T-helper 2 cell treated with Interferon-gamma antibody and Interleukin-4, amounts not matched to agents 5 μg/mL and 100 μg/mL, for 36 hours (primary cell): ENCODE data around the gene TAC3.

Experiments used
- DNase-seq: peaks from one replicate; pipeline ENCODE4 v3.0.0; 2021; ENCODE audit warnings: low spot score
- H3K27ac Mint-ChIP-seq: one replicate; pipeline ENCODE4 v1.8.0; 2021; ENCODE audit warnings: mild to moderate bottlenecking, mixed read lengths
- H3K27me3 Mint-ChIP-seq: one replicate; pipeline ENCODE4 v1.8.0; 2021; ENCODE audit warnings: low read depth, mixed read lengths
- H3K36me3 Mint-ChIP-seq: one replicate; pipeline ENCODE4 v1.8.0; 2021; ENCODE audit warnings: low read depth, mixed read lengths
- H3K4me1 Mint-ChIP-seq: one replicate; pipeline ENCODE4 v1.8.0; 2021; ENCODE audit warnings: low read depth, mixed read lengths
- H3K4me3 Mint-ChIP-seq: one replicate; pipeline ENCODE4 v1.8.0; 2022; ENCODE audit warnings: mild to moderate bottlenecking, moderate library complexity, mixed read lengths
- H3K9me3 Mint-ChIP-seq: one replicate; pipeline ENCODE4 v1.8.0; 2021; ENCODE audit warnings: mixed read lengths

TAC3 gene

DNA sequence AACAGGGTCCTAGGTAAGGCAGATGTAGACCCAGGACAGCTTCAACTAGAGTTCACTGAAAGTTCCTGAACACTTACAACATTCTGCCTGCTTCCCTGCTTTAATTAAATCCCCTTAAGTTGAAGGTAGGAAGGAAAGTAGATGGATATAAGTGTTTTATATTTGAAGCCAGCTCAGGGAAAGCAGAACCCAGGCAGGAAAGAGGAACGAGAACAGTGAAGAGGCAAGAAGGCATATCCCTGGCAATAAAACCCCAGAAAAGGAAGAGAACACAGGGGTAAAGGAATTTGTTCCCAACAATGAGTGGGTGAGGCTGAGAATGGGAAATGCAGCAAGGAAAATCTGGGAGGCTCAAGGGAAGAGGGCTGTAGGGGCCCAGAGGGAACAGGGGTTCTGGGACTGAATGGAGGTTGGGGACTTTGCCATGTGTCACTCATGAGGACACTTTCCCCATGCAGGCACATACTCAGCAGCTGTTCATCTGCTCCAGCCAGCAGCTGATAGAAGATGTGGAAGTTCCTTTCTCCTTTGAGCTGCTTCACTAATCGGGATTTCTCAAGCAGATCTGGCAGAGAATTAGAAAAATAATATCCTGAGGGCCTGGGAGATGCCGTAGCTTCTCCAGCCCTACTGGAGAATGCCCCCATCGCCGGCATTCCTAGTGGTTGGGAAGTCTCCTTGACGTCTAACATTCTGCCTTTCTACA, 29.9 kb upstream of the TAC3 start:
- Mint-ChIP-seq H3K27ac (no peak overlapping the region), H3K27me3 (no peaks in the 10 kb centered on the region), H3K4me1 (peaks cover 30% of the 10 kb centered on the region), H3K36me3 (no peaks in the 10 kb centered on the region), H3K9me3 (no peaks in the 10 kb centered on the region), H3K4me3 (no peak overlapping the region)
- DNase-seq = no peak

DNA sequence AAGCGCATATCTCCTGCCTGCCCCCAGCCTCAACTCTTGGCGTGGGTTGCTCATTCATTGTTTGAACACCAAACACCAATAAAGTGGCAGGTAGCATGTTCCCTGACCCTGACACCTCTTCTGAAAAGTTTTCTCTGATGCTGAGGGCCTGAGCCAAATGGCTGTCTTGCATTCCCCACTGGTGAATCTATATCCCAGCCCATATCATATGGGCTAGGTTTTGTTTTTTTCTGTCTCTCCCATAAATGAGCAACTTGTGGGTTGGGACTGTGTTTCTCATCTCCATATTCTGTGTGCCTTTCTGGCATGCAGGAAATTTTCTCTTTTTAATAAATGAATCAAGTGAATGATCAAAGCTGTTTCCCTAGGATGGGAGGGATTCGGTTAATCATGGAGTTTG, 28.6 kb upstream of the TAC3 start:
- no peaks in the 10 kb centered on the region for H3K9me3 Mint-ChIP-seq
- peaks cover 30% of the 10 kb centered on the region for H3K4me1 Mint-ChIP-seq
- no peak overlapping the region for H3K27ac Mint-ChIP-seq
- no peak overlapping the region for H3K4me3 Mint-ChIP-seq
- H3K27me3 Mint-ChIP-seq = no peaks in the 10 kb centered on the region
- no peaks in the 10 kb centered on the region for H3K36me3 Mint-ChIP-seq
- DNase-seq = no peak

- H3K36me3 Mint-ChIP-seq = no peaks in the 10 kb centered on the region
- H3K4me1 Mint-ChIP-seq = peaks cover 29% of the 10 kb centered on the region
- no peak for DNase-seq
- H3K27me3 Mint-ChIP-seq = no peaks in the 10 kb centered on the region
- no peaks in the 10 kb centered on the region for H3K9me3 Mint-ChIP-seq
- no peak overlapping the region for H3K27ac Mint-ChIP-seq
- H3K4me3 Mint-ChIP-seq = no peak overlapping the region
Observed at GRCh38 chr12:57044468-57044867, 28.1 kb upstream of the TAC3 start.

GRCh38 chr12:57042695-57043094, 26.4 kb upstream of the TAC3 start:
- H3K4me1 Mint-ChIP-seq = peaks cover 24% of the 10 kb centered on the region
- H3K27ac Mint-ChIP-seq = no peak overlapping the region
- no peaks in the 10 kb centered on the region for H3K27me3 Mint-ChIP-seq
- no peak for DNase-seq
- H3K36me3 Mint-ChIP-seq = no peaks in the 10 kb centered on the region
- H3K9me3 Mint-ChIP-seq = no peaks in the 10 kb centered on the region
- no peak overlapping the region for H3K4me3 Mint-ChIP-seq

- H3K36me3 Mint-ChIP-seq = no peaks in the 10 kb centered on the region
- no peaks in the 10 kb centered on the region for H3K9me3 Mint-ChIP-seq
- H3K4me1 Mint-ChIP-seq = peaks cover 4% of the 10 kb centered on the region
- no peaks in the 10 kb centered on the region for H3K27me3 Mint-ChIP-seq
- no peak overlapping the region for H3K27ac Mint-ChIP-seq
- no peak for DNase-seq
- no peak overlapping the region for H3K4me3 Mint-ChIP-seq
Observed at GRCh38 chr12:57040750-57041149, 24.4 kb upstream of the TAC3 start.

DNA sequence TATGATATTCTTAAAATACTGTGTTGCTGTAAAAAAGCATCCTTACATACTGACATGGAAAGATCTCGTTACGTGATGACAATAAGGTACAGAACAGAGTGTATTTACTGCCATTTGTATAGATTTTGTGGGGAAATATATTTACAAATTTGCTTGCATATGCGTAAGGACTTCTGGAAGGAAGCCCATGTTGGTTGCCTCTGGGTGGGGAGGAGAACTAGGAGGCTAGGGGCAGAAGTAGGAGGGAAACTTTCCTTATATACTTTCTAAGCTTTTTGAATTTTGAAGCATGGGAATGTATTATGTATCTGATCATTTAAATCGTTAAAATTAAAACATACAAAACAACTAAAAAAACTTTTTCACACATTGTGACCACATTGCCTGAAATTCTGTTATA, 23.9 kb upstream of the TAC3 start:
- peaks cover under 1% of the 10 kb centered on the region for H3K4me1 Mint-ChIP-seq
- no peak overlapping the region for H3K27ac Mint-ChIP-seq
- H3K9me3 Mint-ChIP-seq = no peaks in the 10 kb centered on the region
- H3K4me3 Mint-ChIP-seq = no peak overlapping the region
- H3K36me3 Mint-ChIP-seq = no peaks in the 10 kb centered on the region
- no peak for DNase-seq
- no peaks in the 10 kb centered on the region for H3K27me3 Mint-ChIP-seq

- H3K36me3 Mint-ChIP-seq = no peaks in the 10 kb centered on the region
- H3K4me3 Mint-ChIP-seq = no peak overlapping the region
- no peak overlapping the region for H3K27ac Mint-ChIP-seq
- H3K9me3 Mint-ChIP-seq = no peaks in the 10 kb centered on the region
- no peak for DNase-seq
- H3K27me3 Mint-ChIP-seq = no peaks in the 10 kb centered on the region
- H3K4me1 Mint-ChIP-seq = no peaks in the 10 kb centered on the region
Observed at GRCh38 chr12:57039016-57039798, 22.9 kb upstream of the TAC3 start.

DNA sequence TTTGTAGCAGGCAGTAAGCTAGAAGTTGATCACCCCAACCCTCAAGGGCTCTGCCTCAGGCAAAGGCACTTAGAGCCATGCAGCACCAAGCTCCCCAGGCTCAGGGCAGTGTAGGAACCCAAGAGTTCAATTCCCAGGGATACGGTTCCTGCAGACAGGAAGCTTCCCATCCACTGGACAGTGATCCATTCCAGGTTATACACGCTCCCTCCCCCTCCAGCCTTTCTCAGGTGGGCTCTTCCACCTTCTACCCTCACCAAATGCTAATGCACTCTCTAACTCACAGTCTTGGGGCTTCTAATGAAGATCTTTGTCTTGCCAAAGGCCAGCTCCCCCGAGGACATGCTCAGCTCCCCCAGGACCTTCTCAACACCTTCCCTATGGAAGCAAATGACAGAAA, 20.9 kb upstream of the TAC3 start:
- Mint-ChIP-seq H3K27me3 (no peaks in the 10 kb centered on the region), H3K9me3 (no peaks in the 10 kb centered on the region), H3K27ac (no peak overlapping the region), H3K4me3 (no peak overlapping the region), H3K4me1 (no peaks in the 10 kb centered on the region), H3K36me3 (no peaks in the 10 kb centered on the region)
- no peak for DNase-seq

DNA sequence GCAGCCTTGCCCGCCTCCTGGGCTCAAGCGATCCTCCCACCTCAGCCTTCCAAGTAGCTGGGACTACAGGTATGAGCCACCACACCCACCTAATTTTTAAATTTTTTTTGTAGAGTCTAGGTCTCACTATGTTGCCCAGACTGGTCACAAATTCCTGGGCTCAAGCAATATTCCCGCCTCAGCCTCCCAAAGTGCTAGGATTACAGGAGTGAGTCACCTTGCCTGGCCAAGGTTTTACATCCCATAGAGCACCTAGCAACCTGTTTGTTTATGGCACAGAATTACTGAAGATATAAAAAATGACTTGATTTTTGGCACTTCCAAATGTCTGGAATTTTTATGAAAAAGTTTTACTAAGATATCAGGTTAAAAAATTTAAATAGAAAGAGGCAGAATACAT, 17.1 kb upstream of the TAC3 start:
- H3K27ac Mint-ChIP-seq = no peak overlapping the region

GRCh38 chr12:57031789-57032188, 15.5 kb upstream of the TAC3 start:
- no peak for DNase-seq
- no peaks in the 10 kb centered on the region for H3K27me3 Mint-ChIP-seq
- no peaks in the 10 kb centered on the region for H3K9me3 Mint-ChIP-seq
- H3K36me3 Mint-ChIP-seq = no peaks in the 10 kb centered on the region
- H3K4me3 Mint-ChIP-seq = no peak overlapping the region
- H3K4me1 Mint-ChIP-seq = peaks cover 22% of the 10 kb centered on the region
- no peak overlapping the region for H3K27ac Mint-ChIP-seq

More for the DNA sequence above, 17.1 kb upstream of the TAC3 start:
- H3K4me3 Mint-ChIP-seq = no peak overlapping the region
- H3K27me3 Mint-ChIP-seq = no peaks in the 10 kb centered on the region
- H3K4me1 Mint-ChIP-seq = peaks cover 14% of the 10 kb centered on the region
- no peaks in the 10 kb centered on the region for H3K36me3 Mint-ChIP-seq
- no peaks in the 10 kb centered on the region for H3K9me3 Mint-ChIP-seq
- no peak for DNase-seq

DNA sequence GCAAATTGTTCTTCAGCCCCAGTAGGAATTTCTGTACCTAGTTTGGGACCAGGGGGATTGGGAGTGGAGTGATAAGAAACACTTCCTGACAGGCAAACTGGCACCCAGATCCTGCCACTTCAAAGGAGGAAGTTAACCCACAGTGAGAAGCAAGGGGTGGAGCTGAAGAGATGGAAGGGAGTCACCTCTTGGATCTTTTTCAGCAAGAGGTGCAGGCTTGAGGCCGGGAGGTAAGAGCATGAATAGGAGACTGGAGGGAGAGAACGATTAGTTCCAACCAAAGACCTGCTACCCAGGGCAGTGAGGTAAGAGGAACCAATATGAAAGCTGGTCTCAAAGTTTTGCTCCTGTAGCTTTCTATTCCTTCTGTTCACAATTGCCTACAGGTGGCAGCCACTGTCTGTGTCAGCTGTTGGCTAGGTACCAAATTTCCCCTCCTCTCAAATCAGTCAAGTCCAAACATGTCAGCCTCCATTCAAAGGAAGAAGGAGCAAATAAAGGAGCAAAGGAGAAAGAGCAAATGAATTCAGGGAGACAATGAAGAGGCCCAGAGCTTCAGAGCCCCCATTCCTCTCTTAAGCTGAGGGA, 14.9 kb upstream of the TAC3 start:
- no peaks in the 10 kb centered on the region for H3K9me3 Mint-ChIP-seq
- no peak for DNase-seq
- peaks cover 25% of the 10 kb centered on the region for H3K4me1 Mint-ChIP-seq
- peak overlapping the region; percentile 44 for H3K4me3 Mint-ChIP-seq
- no peaks in the 10 kb centered on the region for H3K36me3 Mint-ChIP-seq
- peak overlapping the region; percentile 68 for H3K27ac Mint-ChIP-seq
- H3K27me3 Mint-ChIP-seq = no peaks in the 10 kb centered on the region

DNA sequence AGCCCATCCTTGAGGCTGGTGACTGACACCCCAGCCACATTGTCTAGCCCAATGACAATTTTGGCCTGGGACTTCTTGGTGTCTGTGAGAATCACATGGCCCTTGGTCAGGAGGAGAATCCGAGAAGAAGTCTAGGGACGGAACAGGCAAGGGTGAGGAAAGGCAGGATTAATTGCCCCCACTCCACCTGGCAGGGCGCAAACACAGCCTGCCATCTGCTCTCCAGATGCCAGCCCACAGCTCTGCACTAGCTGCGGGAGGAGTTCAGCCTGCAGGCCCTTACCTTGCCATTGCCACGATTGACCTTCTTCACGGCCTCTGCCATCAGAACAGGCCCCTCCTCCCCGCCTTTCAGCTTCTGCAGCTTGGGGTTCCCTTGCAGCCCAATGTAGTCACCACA, 13.1 kb upstream of the TAC3 start:
- no peak for DNase-seq
- Mint-ChIP-seq H3K27ac (no peak overlapping the region), H3K4me1 (peaks cover 25% of the 10 kb centered on the region), H3K4me3 (no peak overlapping the region), H3K27me3 (no peaks in the 10 kb centered on the region), H3K9me3 (no peaks in the 10 kb centered on the region), H3K36me3 (no peaks in the 10 kb centered on the region)

DNA sequence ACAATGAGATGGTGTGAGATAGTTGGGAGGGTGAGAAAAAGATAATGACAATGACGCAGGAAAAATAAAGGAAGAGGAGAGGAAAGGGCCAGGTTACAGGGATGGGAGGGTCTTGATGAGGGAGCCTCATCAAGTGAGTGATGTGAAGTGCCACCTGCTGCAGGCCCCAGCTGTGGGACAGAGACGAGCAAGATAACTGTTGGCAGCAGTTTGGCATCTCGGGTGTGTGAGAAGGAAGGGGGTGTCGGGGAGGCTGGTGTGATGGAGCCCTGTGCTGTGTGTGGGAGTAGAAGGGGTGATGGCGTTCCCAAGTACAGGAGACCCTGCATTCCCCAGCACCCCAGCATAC, 11.4 kb upstream of the TAC3 start:
- Mint-ChIP-seq H3K36me3 (no peaks in the 10 kb centered on the region), H3K27ac (peak overlapping the region; percentile 17), H3K9me3 (no peaks in the 10 kb centered on the region), H3K27me3 (no peaks in the 10 kb centered on the region), H3K4me1 (peaks cover 25% of the 10 kb centered on the region), H3K4me3 (no peak overlapping the region)
- DNase-seq = no peak

DNA sequence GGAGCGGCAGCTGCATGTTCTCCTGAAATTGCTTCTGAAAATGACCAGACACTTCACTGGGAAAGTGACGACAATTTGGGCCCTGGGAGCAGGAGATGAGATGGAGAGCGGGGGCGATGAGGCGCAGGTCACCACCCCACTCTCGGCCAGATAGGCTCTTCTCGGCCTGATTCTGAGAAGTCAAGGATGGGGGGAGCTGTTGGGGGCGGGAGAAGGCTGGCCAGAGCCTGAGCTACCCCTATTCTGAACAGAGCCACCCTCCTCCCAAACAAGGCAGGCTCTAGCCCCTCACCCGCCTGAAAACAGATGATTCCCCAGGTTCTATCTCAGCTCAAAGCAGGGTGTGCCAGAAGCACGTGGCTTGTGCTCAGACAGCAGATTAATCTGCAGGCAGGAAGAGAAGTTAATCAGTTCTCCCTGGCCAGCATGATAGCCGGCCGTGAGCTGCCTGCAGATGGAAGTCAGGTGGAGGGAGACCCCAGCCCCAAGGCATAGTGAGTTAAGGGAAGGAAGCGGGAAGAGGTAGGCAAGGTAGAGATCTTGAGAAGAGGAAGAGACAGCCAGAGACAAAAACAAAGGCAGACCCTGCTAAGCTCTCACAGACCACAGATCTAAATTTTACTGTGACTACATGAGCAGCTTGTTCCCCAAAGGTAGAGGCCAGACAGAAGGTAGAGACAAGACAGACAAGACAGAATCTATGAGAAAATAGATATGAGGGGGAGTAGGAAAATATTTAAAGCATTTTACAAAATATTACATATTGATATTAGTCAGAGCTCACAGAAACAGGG, 10.9 kb upstream of the TAC3 start:
- H3K4me3 Mint-ChIP-seq = no peak overlapping the region
- H3K27me3 Mint-ChIP-seq = no peaks in the 10 kb centered on the region
- no peak for DNase-seq
- no peaks in the 10 kb centered on the region for H3K9me3 Mint-ChIP-seq
- H3K36me3 Mint-ChIP-seq = no peaks in the 10 kb centered on the region
- no peak overlapping the region for H3K27ac Mint-ChIP-seq
- H3K4me1 Mint-ChIP-seq = peaks cover 25% of the 10 kb centered on the region
